Measurements from ENCODE around the gene NPR2. TPM values are rescaled to one million over a fixed set of nuclear protein-coding genes. Genes with fewer than 3 reads are reported as not detected.

The NPR2 gene
- total and polyA plus RNA-seq, 2 experiments from 2014 or later, result 12.2 to 13.9 TPM

GRCh38 chr9:35767458-35767857 lies 23.9 kb upstream of the NPR2 start:
- no peak overlapping the region for H3K27ac ChIP-seq
- no peak overlapping the region for H2AFZ ChIP-seq
- H3K4me2 ChIP-seq, result no peak overlapping the region
- H3K9me2 ChIP-seq (replicated peaks; ENCODE audit: insufficient read depth), result no peaks in the 10 kb centered on the region
- no peak overlapping the region for H3K4me3 ChIP-seq
- no peaks in the 10 kb centered on the region for H3K27me3 ChIP-seq
- no peaks in the 10 kb centered on the region for H3K9me3 ChIP-seq (ENCODE audit: low read depth)
- peaks cover 11% of the 10 kb centered on the region for H3K4me1 ChIP-seq (ENCODE audit: insufficient read depth)
- DNase-seq (ENCODE audit: low spot score), result no peak
- TF ChIP-seq EZH2phosphoT487 (IDR thresholded peaks at IDR 0.05; ENCODE audit: low read depth, severe bottlenecking, unreplicated experiment), result no peak
- TF ChIP-seq EZH2 (IDR thresholded peaks at IDR 0.05; ENCODE audit: borderline replicate concordance), result no peak
- TF ChIP-seq CTCF (IDR thresholded peaks at IDR 0.05; ENCODE audit: poor library complexity), result no peak
- peaks cover 27% of the 10 kb centered on the region for H3K79me2 ChIP-seq
- no peaks in the 10 kb centered on the region for H4K20me1 ChIP-seq (ENCODE audit: insufficient read depth, poor library complexity, severe bottlenecking)
- no peaks in the 10 kb centered on the region for H3K36me3 ChIP-seq (replicated peaks; ENCODE audit: insufficient read depth, low read depth)
- WGBS (ENCODE audit: low lambda C conversion rate, missing lambda C conversion rate), result 100% methylated on average over 1 of the region's 1 CpG

- 89% methylated on average over 1 of the region's 1 CpG for WGBS (ENCODE audit: low lambda C conversion rate, missing lambda C conversion rate)
- no peak for DNase-seq (ENCODE audit: low spot score)
- TF ChIP-seq EZH2phosphoT487 (IDR thresholded peaks at IDR 0.05; ENCODE audit: low read depth, severe bottlenecking, unreplicated experiment) (no peak), CTCF (IDR thresholded peaks at IDR 0.05; ENCODE audit: poor library complexity) (no peak), EZH2 (IDR thresholded peaks at IDR 0.05; ENCODE audit: borderline replicate concordance) (no peak)
- Histone ChIP-seq H3K4me1 (ENCODE audit: insufficient read depth) (peaks cover 11% of the 10 kb centered on the region), H3K4me2 (no peak overlapping the region), H3K4me3 (no peak overlapping the region), H3K9me3 (ENCODE audit: low read depth) (no peaks in the 10 kb centered on the region), H3K27me3 (no peaks in the 10 kb centered on the region), H3K36me3 (replicated peaks; ENCODE audit: insufficient read depth, low read depth) (no peaks in the 10 kb centered on the region), H3K9me2 (replicated peaks; ENCODE audit: insufficient read depth) (no peaks in the 10 kb centered on the region), H3K27ac (no peak overlapping the region), H4K20me1 (ENCODE audit: insufficient read depth, poor library complexity, severe bottlenecking) (no peaks in the 10 kb centered on the region), H2AFZ (no peak overlapping the region), H3K79me2 (peaks cover 23% of the 10 kb centered on the region)
Observed at GRCh38 chr9:35769763-35770162, 21.6 kb upstream of the NPR2 start.

GRCh38 chr9:35771075-35771433 lies 20.3 kb upstream of the NPR2 start:
- H2AFZ ChIP-seq, result no peak overlapping the region
- H3K4me1 ChIP-seq (ENCODE audit: insufficient read depth), result peaks cover 11% of the 10 kb centered on the region
- 45% methylated on average over 4 of the region's 4 CpGs for WGBS (ENCODE audit: low lambda C conversion rate, missing lambda C conversion rate)
- TF ChIP-seq EZH2phosphoT487 (IDR thresholded peaks at IDR 0.05; ENCODE audit: low read depth, severe bottlenecking, unreplicated experiment) (no peak), EZH2 (IDR thresholded peaks at IDR 0.05; ENCODE audit: borderline replicate concordance) (no peak), CTCF (IDR thresholded peaks at IDR 0.05; ENCODE audit: poor library complexity) (no peak)
- H4K20me1 ChIP-seq (ENCODE audit: insufficient read depth, poor library complexity, severe bottlenecking), result no peaks in the 10 kb centered on the region
- DNase-seq (ENCODE audit: low spot score), result no peak
- no peaks in the 10 kb centered on the region for H3K9me3 ChIP-seq (ENCODE audit: low read depth)
- H3K9me2 ChIP-seq (replicated peaks; ENCODE audit: insufficient read depth), result no peaks in the 10 kb centered on the region
- no peaks in the 10 kb centered on the region for H3K36me3 ChIP-seq (replicated peaks; ENCODE audit: insufficient read depth, low read depth)
- H3K27me3 ChIP-seq, result no peaks in the 10 kb centered on the region
- no peak overlapping the region for H3K4me3 ChIP-seq
- peaks cover 19% of the 10 kb centered on the region for H3K79me2 ChIP-seq
- peak overlapping the region; percentile 4 for H3K4me2 ChIP-seq
- peak overlapping the region; percentile 51 for H3K27ac ChIP-seq

GRCh38 chr9:35771534-35771933 lies 19.9 kb upstream of the NPR2 start:
- Histone ChIP-seq H3K4me1 (ENCODE audit: insufficient read depth) (peaks cover 11% of the 10 kb centered on the region), H3K79me2 (peaks cover 14% of the 10 kb centered on the region), H3K4me2 (peak overlapping the region; percentile 4), H3K27ac (peak overlapping the region; percentile 51), H3K27me3 (no peaks in the 10 kb centered on the region), H2AFZ (no peak overlapping the region), H3K36me3 (replicated peaks; ENCODE audit: insufficient read depth, low read depth) (no peaks in the 10 kb centered on the region), H3K4me3 (no peak overlapping the region), H4K20me1 (ENCODE audit: insufficient read depth, poor library complexity, severe bottlenecking) (no peaks in the 10 kb centered on the region), H3K9me3 (ENCODE audit: low read depth) (no peaks in the 10 kb centered on the region), H3K9me2 (replicated peaks; ENCODE audit: insufficient read depth) (no peaks in the 10 kb centered on the region)
- no peak for TF ChIP-seq EZH2phosphoT487 (IDR thresholded peaks at IDR 0.05; ENCODE audit: low read depth, severe bottlenecking, unreplicated experiment)
- TF ChIP-seq CTCF (IDR thresholded peaks at IDR 0.05; ENCODE audit: poor library complexity), result no peak
- no peak for TF ChIP-seq EZH2 (IDR thresholded peaks at IDR 0.05; ENCODE audit: borderline replicate concordance)
- DNase-seq (ENCODE audit: low spot score), result no peak
- WGBS (ENCODE audit: low lambda C conversion rate, missing lambda C conversion rate), result 55% methylated on average over 1 of the region's 1 CpG

Data from hepatocyte (in vitro differentiated cells).